Vagina (tissue), 2 donors: Measurements from ENCODE around the gene CLEC2B.

Experiments
- CTCF ChIP-seq, 3 experiments: fragments of 450-650 bp in 2 of 3; fragments of 200-600 bp in 1 of 3; sonication (generic) in 1 of 3; IDR thresholded peaks; one replicate each; pipeline ENCODE4 v1.5.1; 2017 to 2019; ENCODE audit warnings: antibody characterized with exemption in 3 of 3, mild to moderate bottlenecking in 2 of 3, moderate library complexity in 2 of 3
- POLR2A ChIP-seq, 2 donors: fragments of 450-650 bp; IDR thresholded peaks; one replicate each; pipeline ENCODE4 v1.6.1; 2017; ENCODE audit warnings: antibody characterized with exemption in 2 of 2, mild to moderate bottlenecking in 2 of 2, moderate library complexity in 2 of 2
- POLR2AphosphoS5 ChIP-seq, 2 donors: sonication (generic); formaldehyde crosslinking; IDR thresholded peaks; one replicate each; pipeline ENCODE4 v1.9.0; 2017; ENCODE audit warnings: antibody characterized with exemption in 2 of 2, mild to moderate bottlenecking in 2 of 2, low read depth in 1 of 2; ENCODE audit not compliant: insufficient read depth in 1 of 2

- no peak for TF ChIP-seq CTCF (IDR thresholded peaks at IDR 0.05)
- no peak for TF ChIP-seq POLR2A (IDR thresholded peaks at IDR 0.05)
- TF ChIP-seq POLR2AphosphoS5 (IDR thresholded peaks at IDR 0.05; ENCODE audit: insufficient read depth in 1 of 2, low read depth in 1 of 2), result no peak
Observed at GRCh38 chr12:9902539-9903228, 33.5 kb upstream of the CLEC2B start.
